ENCODE results near the gene IL6.

DNA sequence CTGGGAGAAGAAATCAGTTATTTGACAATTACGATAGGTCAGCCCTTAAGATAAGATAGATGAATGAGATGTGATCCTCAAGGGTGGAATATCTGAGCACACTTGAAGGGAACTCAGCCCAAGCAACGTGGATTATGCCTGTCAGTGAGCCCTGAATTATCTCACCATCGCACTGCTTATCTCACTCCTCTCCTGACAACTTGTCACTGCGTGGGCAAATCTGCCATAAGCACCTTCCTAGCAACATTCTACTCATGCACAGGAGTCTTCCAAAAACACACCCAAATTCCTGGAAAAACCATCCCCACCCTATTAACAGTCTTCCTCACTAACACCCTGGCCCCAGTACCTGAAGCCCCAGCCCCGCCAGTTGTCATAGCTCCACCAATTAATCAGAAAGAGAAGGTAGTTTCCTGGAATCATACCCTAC, 46.5 kb upstream of the IL6 start:
- no peak for TF ChIP-seq ZNF274 (IDR thresholded peaks at IDR 0.05; ENCODE audit: low read depth, low read length)
- TF ChIP-seq YY1 (IDR thresholded peaks at IDR 0.05; ENCODE audit: insufficient read depth, insufficient read length): no peak
- TF ChIP-seq SUZ12 (IDR thresholded peaks at IDR 0.05; ENCODE audit: extremely low read depth, insufficient read depth, insufficient read length): no peak
